GM13976 (cell line): ENCODE measurements around the gene PCDHGA7.
"Not testable (repeated sequence)": the region's sequence is repeated elsewhere in the genome, so short reads cannot be mapped to it uniquely, and the experiment has no call there.

Experiments used
- DNase-seq: peaks from one replicate; pipeline ENCODE4 v3.0.0; 2012; ENCODE audit warnings: low spot score
- in situ Hi-C: fragments of 300-500 bp; cut with MboI; formaldehyde crosslinking; loops from one replicate; pipeline ENCODE4 v1.12.0; 2022; ENCODE audit warnings: low sequenced_read_pairs, mixed read lengths, inconsistent platforms; ENCODE audit not compliant: unreplicated experiment
- TF ChIP-seq, protein P1 (sequence below): IDR thresholded peaks from 2 replicates; pipeline ENCODE4 v1.5.1; 2012; ENCODE audit warnings: borderline replicate concordance, mild to moderate bottlenecking; ENCODE audit not compliant: insufficient read depth; ENCODE audit errors: extremely low read depth, missing control alignments, control extremely low read depth

The PCDHGA7 gene

GRCh38 chr5:141384471-141385267, 2.1 kb downstream of the PCDHGA7 start:
- in situ Hi-C loops: no loop called here
- TF ChIP-seq, protein P1, sequence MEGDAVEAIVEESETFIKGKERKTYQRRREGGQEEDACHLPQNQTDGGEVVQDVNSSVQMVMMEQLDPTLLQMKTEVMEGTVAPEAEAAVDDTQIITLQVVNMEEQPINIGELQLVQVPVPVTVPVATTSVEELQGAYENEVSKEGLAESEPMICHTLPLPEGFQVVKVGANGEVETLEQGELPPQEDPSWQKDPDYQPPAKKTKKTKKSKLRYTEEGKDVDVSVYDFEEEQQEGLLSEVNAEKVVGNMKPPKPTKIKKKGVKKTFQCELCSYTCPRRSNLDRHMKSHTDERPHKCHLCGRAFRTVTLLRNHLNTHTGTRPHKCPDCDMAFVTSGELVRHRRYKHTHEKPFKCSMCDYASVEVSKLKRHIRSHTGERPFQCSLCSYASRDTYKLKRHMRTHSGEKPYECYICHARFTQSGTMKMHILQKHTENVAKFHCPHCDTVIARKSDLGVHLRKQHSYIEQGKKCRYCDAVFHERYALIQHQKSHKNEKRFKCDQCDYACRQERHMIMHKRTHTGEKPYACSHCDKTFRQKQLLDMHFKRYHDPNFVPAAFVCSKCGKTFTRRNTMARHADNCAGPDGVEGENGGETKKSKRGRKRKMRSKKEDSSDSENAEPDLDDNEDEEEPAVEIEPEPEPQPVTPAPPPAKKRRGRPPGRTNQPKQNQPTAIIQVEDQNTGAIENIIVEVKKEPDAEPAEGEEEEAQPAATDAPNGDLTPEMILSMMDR: no peak
- no peak for DNase-seq

- DNase-seq, in situ Hi-C loops: not testable (repeated sequence)
- TF ChIP-seq, protein P1: peak; percentile 57
These were observed 5.2 kb downstream of the PCDHGA7 start, which contains the start of gene PCDHGB4 for GRCh38 chr5:141387557-141388311. Gene PCDHGB4 (plus strand): TSS chr5:141387698. CDS start chr5:141387885, 187 bp downstream.

DNA sequence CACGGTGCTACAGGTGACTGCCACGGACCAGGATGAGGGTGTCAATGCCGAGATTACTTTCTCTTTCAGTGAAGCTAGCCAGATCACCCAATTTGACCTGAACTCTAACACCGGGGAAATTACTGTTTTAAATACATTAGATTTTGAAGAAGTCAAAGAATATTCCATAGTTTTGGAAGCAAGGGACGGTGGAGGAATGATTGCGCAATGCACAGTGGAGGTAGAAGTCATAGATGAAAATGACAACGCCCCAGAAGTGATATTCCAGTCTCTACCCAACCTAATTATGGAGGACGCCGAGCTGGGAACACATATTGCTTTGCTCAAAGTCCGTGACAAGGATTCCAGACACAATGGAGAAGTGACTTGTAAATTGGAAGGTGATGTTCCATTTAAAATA, 6.1 kb downstream of the PCDHGA7 start:
- in situ Hi-C loops: no loop called here
- DNase-seq: no peak
- TF ChIP-seq, protein P1: no peak

- DNase-seq: no peak
- TF ChIP-seq, protein P1: no peak
- in situ Hi-C loops: no loop called here
These were observed 6.9 kb downstream of the PCDHGA7 start for GRCh38 chr5:141389153-141390042.

DNA sequence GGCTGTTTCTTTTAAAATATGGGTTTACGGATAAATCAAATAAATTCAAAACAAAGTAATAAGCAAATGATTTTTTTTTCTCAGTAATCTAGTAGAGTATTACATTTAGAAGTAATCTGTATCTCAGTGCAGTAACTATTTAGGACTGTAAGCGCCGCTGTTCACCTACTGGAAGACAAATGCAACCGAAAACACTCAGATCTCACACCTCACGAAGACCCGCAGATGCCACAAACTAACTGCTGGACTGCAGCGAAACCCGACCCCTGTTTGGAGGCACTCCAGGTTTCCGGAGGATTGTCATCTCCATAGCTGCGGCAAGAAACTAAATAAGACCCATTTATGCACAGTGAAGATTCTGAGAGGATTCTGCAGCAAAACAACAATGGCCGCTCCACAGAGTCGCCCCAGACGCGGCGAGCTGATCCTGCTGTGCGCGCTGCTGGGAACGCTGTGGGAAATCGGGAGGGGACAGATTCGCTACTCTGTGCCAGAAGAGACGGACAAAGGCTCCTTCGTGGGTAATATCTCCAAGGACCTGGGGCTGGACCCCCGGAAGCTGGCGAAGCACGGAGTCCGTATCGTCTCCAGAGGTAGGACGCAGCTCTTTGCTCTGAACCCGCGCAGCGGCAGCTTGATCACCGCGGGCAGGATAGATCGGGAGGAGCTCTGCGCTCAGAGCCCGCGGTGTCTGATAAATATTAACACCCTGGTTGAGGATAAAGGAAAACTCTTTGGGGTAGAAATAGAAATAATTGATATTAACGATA, 10.1 kb downstream of the PCDHGA7 start, which contains the start of gene PCDHGA8:
TSS of gene PCDHGA8 (plus strand) at position 205 of the 770 bp plus-strand sequence. CDS start at position 386, 181 bp downstream.
- DNase-seq: no peak
- TF ChIP-seq, protein P1: no peak
- in situ Hi-C loops: no loop called here
